SIG-M5 treated with dmso at 0.1 percent for 504 hours (cell line): ENCODE data around the gene DIP2C.

ENCODE experiments used
- DNase-seq: peaks from one replicate; lab custom pipeline; 2025; ENCODE audit not compliant: unreplicated experiment; lab: John Stamatoyannopoulos, UW

DIP2C gene

GRCh38 chr10:677750-678661, 11.5 kb downstream of the DIP2C start:
- DNase-seq, result no peak

- no peak for DNase-seq
Observed at GRCh38 chr10:677038-677437, 12.4 kb downstream of the DIP2C start.

GRCh38 chr10:676178-676577, 13.3 kb downstream of the DIP2C start:
- DNase-seq, result no peak

- no peak for DNase-seq
Observed at GRCh38 chr10:675532-675931, 13.9 kb downstream of the DIP2C start.

- no peak for DNase-seq
Observed at GRCh38 chr10:673492-673891, 16.0 kb downstream of the DIP2C start.

- no peak for DNase-seq
Observed at GRCh38 chr10:672992-673391, 16.5 kb downstream of the DIP2C start.

- no peak for DNase-seq
Observed at GRCh38 chr10:672203-672602, 17.3 kb downstream of the DIP2C start.

- no peak for DNase-seq
Observed at GRCh38 chr10:670990-671389, 18.5 kb downstream of the DIP2C start.

- no peak for DNase-seq
Observed at GRCh38 chr10:670038-670437, 19.4 kb downstream of the DIP2C start.

- DNase-seq, result no peak
Observed at GRCh38 chr10:668786-669485, 20.5 kb downstream of the DIP2C start.

- no peak for DNase-seq
Observed at GRCh38 chr10:667602-668143, 21.8 kb downstream of the DIP2C start.

GRCh38 chr10:667096-667495, 22.4 kb downstream of the DIP2C start:
- DNase-seq, result no peak

GRCh38 chr10:666237-667012, 23.0 kb downstream of the DIP2C start:
- no peak for DNase-seq

- DNase-seq, result no peak
Observed at GRCh38 chr10:665579-666091, 23.8 kb downstream of the DIP2C start.

- no peak for DNase-seq
Observed at GRCh38 chr10:664893-665292, 24.6 kb downstream of the DIP2C start.

GRCh38 chr10:664301-664700, 25.2 kb downstream of the DIP2C start:
- no peak for DNase-seq

GRCh38 chr10:663831-664251, 25.6 kb downstream of the DIP2C start:
- no peak for DNase-seq

- no peak for DNase-seq
Observed at GRCh38 chr10:663466-663751, 26.1 kb downstream of the DIP2C start.

GRCh38 chr10:662686-663465, 26.6 kb downstream of the DIP2C start:
- no peak for DNase-seq

GRCh38 chr10:662223-662605, 27.3 kb downstream of the DIP2C start:
- no peak for DNase-seq
